Ascending aorta (tissue), 2 donors: ENCODE results near the gene CCDC110. TPM values are rescaled to one million over a fixed set of nuclear protein-coding genes. Genes with fewer than 3 reads are reported as not detected.

Experiments
- DNase-seq, 2 donors: peaks; one replicate each; pipeline ENCODE4 v3.0.0-alpha.2; 2019; ENCODE audit warnings: low spot score in 2 of 2
- H3K27ac ChIP-seq, 2 donors: fragments of 200-600 bp; sonication (generic); one replicate each; pipeline ENCODE4 v1.5.1; 2016 to 2017; ENCODE audit warnings: mild to moderate bottlenecking in 1 of 2
- H3K27me3 ChIP-seq: fragments of 200-600 bp; sonication (generic); one replicate; pipeline ENCODE4 v1.5.1; 2017
- H3K36me3 ChIP-seq, 2 donors: fragments of 200-600 bp; sonication (generic); one replicate each; pipeline ENCODE4 v1.5.1; 2016
- H3K4me1 ChIP-seq, 2 donors: fragments of 200-600 bp; sonication (generic); one replicate each; pipeline ENCODE4 v1.5.1; 2016 to 2017; ENCODE audit warnings: mild to moderate bottlenecking in 1 of 2
- H3K4me3 ChIP-seq, 2 donors: fragments of 200-600 bp; sonication (generic); one replicate each; pipeline ENCODE4 v1.5.1; 2016 to 2017; ENCODE audit warnings: mild to moderate bottlenecking in 1 of 2
- H3K9me3 ChIP-seq, 2 donors: fragments of 200-600 bp; sonication (generic); one replicate each; pipeline ENCODE4 v1.5.1; 2016
- CTCF ChIP-seq, 3 experiments: fragments of 200-600 bp in 2 of 3; fragments of 450-650 bp in 1 of 3; sonication (generic) in 2 of 3; IDR thresholded peaks; one replicate each; pipeline ENCODE4 v1.5.1; 2016 to 2019; ENCODE audit warnings: antibody characterized with exemption in 3 of 3, mild to moderate bottlenecking in 1 of 3, moderate library complexity in 1 of 3
- intact Hi-C: fragments of 100-400 bp; cut with DNase I; formaldehyde crosslinking; loops from one replicate; pipeline ENCODE4 v1.15.1; 2023
- total RNA-seq: library from RNA; depleted of rRNA; stranded (reverse); fragments of >200 nt; gene quantifications from one replicate; pipeline ENCODE4 v1.1.0, GENCODE V29; 2016

Gene CCDC110
- total RNA-seq, 1 donor from 2014 or later, result not detected

DNA sequence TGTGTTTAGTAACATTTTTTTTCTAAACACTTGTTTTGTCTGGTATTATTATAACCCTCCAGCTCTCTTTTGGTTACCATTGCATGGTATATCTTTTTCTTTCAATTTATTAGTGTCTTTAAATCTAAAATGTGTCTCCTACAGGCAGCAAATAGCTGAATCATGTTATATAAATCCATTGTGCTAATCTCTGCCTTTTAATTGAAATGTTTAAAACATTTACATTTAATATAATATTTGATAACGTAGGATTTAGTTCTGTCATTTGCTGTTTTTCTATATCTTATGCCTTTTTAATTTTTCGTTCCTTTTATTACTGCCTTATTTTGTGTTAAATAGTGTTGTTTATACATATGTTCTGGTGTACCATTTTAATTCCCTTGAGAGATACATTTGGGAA, 17.1 kb upstream of the CCDC110 start:
- no peak for DNase-seq
- Histone ChIP-seq H3K27ac (no peak overlapping the region), H3K4me1 (no peaks in the 10 kb centered on the region), H3K36me3 (no peaks in the 10 kb centered on the region), H3K4me3 (no peak overlapping the region), H3K27me3 (no peaks in the 10 kb centered on the region), H3K9me3 (peaks cover 0 to 7% of the 10 kb centered on the region in 2 donors)
- intact Hi-C loops, result no loop called here
- TF ChIP-seq CTCF (IDR thresholded peaks at IDR 0.05), result no peak

DNA sequence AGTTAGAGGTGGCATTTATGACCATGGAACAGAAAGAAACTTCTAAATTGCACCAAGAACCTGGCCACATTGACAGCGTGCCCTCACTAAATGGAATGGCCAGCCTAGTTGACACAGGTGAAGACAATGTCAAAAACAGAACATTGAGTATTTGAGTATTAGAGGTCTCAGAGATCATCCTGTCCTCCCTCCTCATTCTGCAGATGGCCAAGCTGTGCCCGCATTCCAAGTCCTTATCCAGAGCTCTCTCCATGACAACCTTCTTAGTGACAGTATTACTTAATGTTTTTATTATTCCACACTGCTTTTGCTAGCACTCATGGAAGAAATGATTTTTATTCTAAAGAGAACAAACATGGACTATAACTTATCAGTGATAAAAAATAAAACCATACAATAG, 9.9 kb upstream of the CCDC110 start:
- peaks cover 3 to 11% of the 10 kb centered on the region in 2 donors for H3K4me1 ChIP-seq
- intact Hi-C loops, result no loop called here
- no peak overlapping the region for H3K4me3 ChIP-seq
- DNase-seq, result no peak
- H3K27me3 ChIP-seq, result no peaks in the 10 kb centered on the region
- H3K27ac ChIP-seq, result no peak overlapping the region
- no peak for TF ChIP-seq CTCF (IDR thresholded peaks at IDR 0.05)
- H3K36me3 ChIP-seq, result no peaks in the 10 kb centered on the region
- no peaks in the 10 kb centered on the region for H3K9me3 ChIP-seq

GRCh38 chr4:185480016-185480732, 8.6 kb upstream of the CCDC110 start:
- Histone ChIP-seq H3K36me3 (no peaks in the 10 kb centered on the region), H3K4me1 (peaks cover 3 to 11% of the 10 kb centered on the region in 2 donors), H3K4me3 (peak overlapping the region in 1 of 2 donors; percentile 13), H3K27ac (peak overlapping the region; percentile 33 to 62), H3K9me3 (no peaks in the 10 kb centered on the region), H3K27me3 (no peaks in the 10 kb centered on the region)
- no peak for DNase-seq
- intact Hi-C loops, result no loop called here
- TF ChIP-seq CTCF (IDR thresholded peaks at IDR 0.05), result no peak

DNA sequence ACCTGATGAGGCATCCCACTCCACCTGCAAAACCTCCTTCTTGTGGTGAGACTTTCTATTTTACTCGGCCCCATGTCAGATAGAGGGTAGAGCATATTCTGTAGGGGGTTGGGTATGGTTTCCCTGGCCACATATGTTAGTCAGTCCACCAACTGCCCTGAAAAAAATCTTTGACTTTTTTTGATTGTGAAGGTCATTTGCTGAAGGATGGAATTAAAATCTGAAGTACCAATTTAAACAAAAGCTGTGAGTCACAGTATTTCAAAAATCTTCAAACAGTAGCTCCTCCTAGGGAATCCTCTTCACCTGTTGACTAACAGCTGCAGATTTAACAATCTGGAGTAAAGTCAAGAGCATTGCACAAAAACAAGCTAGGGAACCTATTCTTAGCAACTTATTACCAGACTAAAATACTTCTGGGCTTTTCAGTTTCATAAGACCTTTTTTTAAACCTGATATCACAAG, 8.0 kb upstream of the CCDC110 start:
- peak overlapping the region; percentile 33 to 62 for H3K27ac ChIP-seq
- no peak overlapping the region for H3K4me3 ChIP-seq
- intact Hi-C loops, result no loop called here

DNA sequence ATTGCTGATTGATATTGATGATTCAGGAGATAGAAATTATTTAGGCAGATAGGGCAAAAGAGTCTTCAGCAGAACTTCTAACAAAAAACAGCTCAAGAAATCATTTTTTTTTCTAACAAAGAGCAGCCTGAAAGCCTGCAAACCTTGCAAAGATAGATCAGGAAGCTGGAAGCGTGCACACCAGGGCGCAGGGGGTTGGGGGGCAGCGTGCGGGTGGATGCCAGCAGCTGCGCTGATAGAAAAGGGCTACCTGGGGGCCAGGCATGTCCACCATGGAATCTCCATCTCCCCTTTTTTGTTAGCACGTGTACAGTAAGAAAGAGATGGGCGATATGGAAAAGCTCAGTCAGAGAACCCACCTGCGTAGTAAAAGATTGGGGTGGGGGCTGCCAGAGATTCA, 1.7 kb upstream of the CCDC110 start:
- no peaks in the 10 kb centered on the region for H3K27me3 ChIP-seq
- H3K9me3 ChIP-seq, result no peaks in the 10 kb centered on the region
- no peak overlapping the region for H3K4me3 ChIP-seq
- DNase-seq, result no peak
- H3K36me3 ChIP-seq, result no peaks in the 10 kb centered on the region
- H3K4me1 ChIP-seq, result peaks cover 0 to 2% of the 10 kb centered on the region in 2 donors
- intact Hi-C loops, result loop anchor here (5.0 kb wide), 2 partner anchors 39 to 554 kb away; no protein-coding TSS in a partner anchor
- TF ChIP-seq CTCF (IDR thresholded peaks at IDR 0.05), result no peak
- no peak overlapping the region for H3K27ac ChIP-seq

More for the DNA sequence above, 8.0 kb upstream of the CCDC110 start:
- H3K9me3 ChIP-seq, result no peaks in the 10 kb centered on the region
- H3K4me1 ChIP-seq, result peaks cover 3 to 11% of the 10 kb centered on the region in 2 donors
- no peak for DNase-seq
- no peaks in the 10 kb centered on the region for H3K27me3 ChIP-seq
- H3K36me3 ChIP-seq, result no peaks in the 10 kb centered on the region
- TF ChIP-seq CTCF (IDR thresholded peaks at IDR 0.05), result no peak
